LNCAP (cell line): ENCODE measurements around the gene HACD3.

Experiments used
- CTCF ChIP-seq: fragments of 450-650 bp; IDR thresholded peaks from 2 replicates; pipeline ENCODE4 v1.5.1; 2017; ENCODE audit warnings: mild to moderate bottlenecking

HACD3 gene

GRCh38 chr15:65576664-65577063, 46.4 kb downstream of the HACD3 start:
- TF ChIP-seq CTCF, result no peak

GRCh38 chr15:65577129-65577996, 47.1 kb downstream of the HACD3 start:
- TF ChIP-seq CTCF, result no peak

GRCh38 chr15:65578904-65579728, 48.9 kb downstream of the HACD3 start:
- TF ChIP-seq CTCF, result no peak

GRCh38 chr15:65579762-65580161, 49.5 kb downstream of the HACD3 start:
- no peak for TF ChIP-seq CTCF

- TF ChIP-seq CTCF, result no peak
These were observed 50.0 kb downstream of the HACD3 start for GRCh38 chr15:65580287-65580686.

GRCh38 chr15:65583701-65584100, 53.4 kb downstream of the HACD3 start:
- TF ChIP-seq CTCF, result no peak

GRCh38 chr15:65584241-65584640, 54.0 kb downstream of the HACD3 start:
- TF ChIP-seq CTCF, result no peak
